Keratinocyte (primary cell): Measurements from ENCODE around the gene CLPSL1.

Experiments used
- CTCF ChIP-seq, 3 experiments: IDR thresholded peaks in 1 of 3; conservative IDR thresholded peaks in 1 of 3; optimal IDR thresholded peaks in 1 of 3; 2 replicates in 2 of 3; 3 replicates in 1 of 3; pipeline versions ENCODE3 to v1.5.1; 2011; ENCODE audit warnings: low read length in 3 of 3, mild to moderate bottlenecking in 3 of 3, moderate library complexity in 2 of 3, control low read depth in 1 of 3, inconsistent platforms in 1 of 3; ENCODE audit not compliant: insufficient read depth in 2 of 3; ENCODE audit errors: extremely low read depth in 1 of 3
- EZH2 ChIP-seq: IDR thresholded peaks from one replicate; pipeline ENCODE4 v1.6.1; 2012; ENCODE audit warnings: inconsistent platforms, mild to moderate bottlenecking, low read length, moderate library complexity

DNA sequence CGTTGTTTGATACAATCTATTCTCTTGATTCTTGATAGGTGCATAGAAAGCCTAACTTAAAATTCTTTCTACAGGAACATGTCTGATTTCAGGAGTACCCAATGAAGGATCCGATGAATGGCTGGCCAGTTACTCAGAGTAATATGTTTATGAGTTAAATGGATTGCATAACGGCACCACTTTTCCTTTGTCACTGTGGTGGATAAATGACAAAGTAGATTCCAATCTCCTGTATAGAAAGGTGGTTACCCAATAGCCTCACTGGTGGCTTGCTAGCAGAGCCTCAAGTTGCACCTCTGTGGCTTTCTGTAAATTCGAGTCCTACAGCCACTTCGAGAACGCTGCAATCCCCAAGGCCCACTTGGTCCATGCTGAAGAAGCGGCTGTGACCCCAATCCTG is 52.7 kb downstream of the CLPSL1 start:
- TF ChIP-seq CTCF (optimal IDR thresholded peaks at IDR 0.05 in 1 of 3, IDR thresholded peaks at IDR 0.05 in 1 of 3, conservative IDR thresholded peaks at IDR 0.05 in 1 of 3; ENCODE audit: extremely low read depth in 1 of 3, insufficient read depth in 2 of 3, low read length in 3 of 3) (no peak), EZH2 (no peak)
